ENCODE results near the gene HDHD5.

HDHD5 gene

GRCh38 chr22:17158568-17159503 is at the start of gene HDHD5:
TSS of gene HDHD5 (minus strand) at chr22:17159277. CDS start at chr22:17159251, 26 bp downstream.
- peak; percentile 64 for DNase-seq

GRCh38 chr22:17205432-17205831 is 46.4 kb upstream of the HDHD5 start:
- DNase-seq = no peak

GRCh38 chr22:17201285-17201945 is 42.3 kb upstream of the HDHD5 start:
- DNase-seq = no peak

- DNase-seq = no peak
Observed at GRCh38 chr22:17199003-17199731, 40.1 kb upstream of the HDHD5 start.

- no peak for DNase-seq
Observed at GRCh38 chr22:17198170-17199002, 39.3 kb upstream of the HDHD5 start.

- DNase-seq = no peak
Observed at GRCh38 chr22:17194213-17194612, 35.1 kb upstream of the HDHD5 start.

- no peak for DNase-seq
Observed at GRCh38 chr22:17192186-17192585, 33.1 kb upstream of the HDHD5 start.

- DNase-seq = no peak
Observed at GRCh38 chr22:17191163-17191784, 32.2 kb upstream of the HDHD5 start.

GRCh38 chr22:17190702-17191101 is 31.6 kb upstream of the HDHD5 start:
- DNase-seq = no peak

GRCh38 chr22:17176715-17177114 is 17.6 kb upstream of the HDHD5 start:
- no peak for DNase-seq

GRCh38 chr22:17172029-17172833 is 13.2 kb upstream of the HDHD5 start:
- DNase-seq = no peak

GRCh38 chr22:17171153-17172028 is 12.3 kb upstream of the HDHD5 start:
- DNase-seq = peak; percentile 80

GRCh38 chr22:17167486-17167885 is 8.4 kb upstream of the HDHD5 start:
- no peak for DNase-seq

- no peak for DNase-seq
Observed at GRCh38 chr22:17164392-17165024, 5.4 kb upstream of the HDHD5 start.

- no peak for DNase-seq
Observed at GRCh38 chr22:17162731-17163130, 3.7 kb upstream of the HDHD5 start.

- no peak for DNase-seq
Observed at GRCh38 chr22:17161991-17162390, 2.9 kb upstream of the HDHD5 start.

GRCh38 chr22:17159504-17159951 is 451 bp upstream of the HDHD5 start:
- DNase-seq = no peak

GRCh38 chr22:17158176-17158567 is 905 bp downstream of the HDHD5 start:
- no peak for DNase-seq

GRCh38 chr22:17157714-17158113 is 1.4 kb downstream of the HDHD5 start:
- no peak for DNase-seq

- DNase-seq = no peak
Observed at GRCh38 chr22:17155941-17156340, 3.1 kb downstream of the HDHD5 start.

Data from NCI-H1048 (cell line).